ENCODE results near the gene TMEM151B. TPM values are rescaled to one million over a fixed set of nuclear protein-coding genes. Genes with fewer than 3 reads are reported as not detected.

TMEM151B gene
- total and polyA plus RNA-seq, 9 of the 15 experiments (the other 6 are each of a cell fraction or from before 2014, with no cell fraction given): not detected

GRCh38 chr6:44225579-44226325 is 44.5 kb upstream of the TMEM151B start (continued):
- TF ChIP-seq CTCF (IDR thresholded peaks at IDR 0.05 in 2 of 3, conservative IDR thresholded peaks at IDR 0.05 in 1 of 3; ENCODE audit: insufficient read depth in 2 of 3, low read depth in 1 of 3, low read length in 3 of 3) (no peak), ZMIZ1 (IDR thresholded peaks at IDR 0.05; ENCODE audit: low read depth in 2 of 2, low read length in 2 of 2) (peak in 1 of 2 experiments; percentile 86; a peak in 2 of 4 replicates), VEZF1 (CRISPR knock-in tag; IDR thresholded peaks at IDR 0.05) (peak; percentile 77), ARNT (IDR thresholded peaks at IDR 0.05) (peak; percentile 73 to 81), ZNF79 (CRISPR knock-in tag; IDR thresholded peaks at IDR 0.05; ENCODE audit: low read depth) (0 out of 2 replicates have a peak, but pooled peaks have one; percentile 3), ZNF395 (CRISPR knock-in tag; IDR thresholded peaks at IDR 0.05) (peak; percentile 96), CGGBP1 (CRISPR knock-in tag; IDR thresholded peaks at IDR 0.05) (no peak), DLX4 (CRISPR knock-in tag; IDR thresholded peaks at IDR 0.05) (no peak), ZBTB2 (IDR thresholded peaks at IDR 0.05) (peak; percentile 84)

Data from K562 (cell line).